Stomach (tissue), 9 donors: ENCODE measurements around the gene MAMLD1. TPM values are rescaled to one million over a fixed set of nuclear protein-coding genes. Genes with fewer than 3 reads are reported as not detected.
A peak's percentile ranks its signal among the peaks of the same experiment; 100 is the strongest.

Source experiments
- DNase-seq, 2 donors: peaks; one replicate each; pipeline versions ENCODE4 v3.0.0 to v3.0.0-alpha.2; 2013 to 2019
- H3K27ac ChIP-seq, 5 donors: fragments of 200-600 bp in 4 of 5; sonication (generic) in 4 of 5; one replicate each; pipeline ENCODE4 v1.5.1; 2013 to 2019; ENCODE audit warnings: mild to moderate bottlenecking in 1 of 5, moderate library complexity in 1 of 5
- H3K27me3 ChIP-seq, 3 donors: fragments of 200-600 bp; sonication (generic); one replicate each; pipeline ENCODE4 v1.5.1; 2017 to 2019; ENCODE audit warnings: mixed run types in 1 of 3
- H3K36me3 ChIP-seq, 4 donors: fragments of 200-600 bp; sonication (generic); 1 replicate in 3 of 4; 2 replicates in 1 of 4; pipeline ENCODE4 v1.5.1; 2016 to 2019
- H3K4me1 ChIP-seq, 4 donors: fragments of 200-600 bp; sonication (generic); one replicate each; pipeline ENCODE4 v1.5.1; 2016 to 2019
- H3K4me3 ChIP-seq, 4 donors: fragments of 200-600 bp; sonication (generic) in 3 of 4; one replicate each; pipeline ENCODE4 v1.5.1; 2016 to 2019; ENCODE audit warnings: mild to moderate bottlenecking in 1 of 4
- H3K9me3 ChIP-seq, 4 donors: fragments of 200-600 bp; sonication (generic); one replicate each; pipeline ENCODE4 v1.5.1; 2016 to 2019
- CTCF ChIP-seq, 7 experiments: fragments of 450-650 bp in 4 of 7; fragments of 200-600 bp in 3 of 7; sonication (generic) in 3 of 7; IDR thresholded peaks; one replicate each; pipeline ENCODE4 v1.5.1; 2016 to 2019; ENCODE audit warnings: antibody characterized with exemption in 7 of 7, control low read depth in 2 of 7, mild to moderate bottlenecking in 1 of 7
- EP300 ChIP-seq: sonication (generic); formaldehyde crosslinking; IDR thresholded peaks from one replicate; pipeline ENCODE4 v1.6.1; 2017; ENCODE audit warnings: antibody characterized with exemption
- POLR2A ChIP-seq, 4 donors: fragments of 450-650 bp; IDR thresholded peaks; one replicate each; pipeline ENCODE4 v1.6.1; 2016; ENCODE audit warnings: antibody characterized with exemption in 4 of 4, control low read depth in 2 of 4, mild to moderate bottlenecking in 1 of 4, moderate library complexity in 1 of 4
- POLR2AphosphoS5 ChIP-seq, 3 donors: sonication (generic); formaldehyde crosslinking; IDR thresholded peaks; one replicate each; pipeline ENCODE4 v1.6.1; 2016; ENCODE audit warnings: antibody characterized with exemption in 3 of 3
- WGBS, 5 donors: extraction: QIAGEN DNeasy Blood & Tissue Kit in 3 of 5; methylation state at CpG; one replicate each; pipeline versions ENCODE4 v1.1.5 to v1.1.7; 2013 to 2018; 5-methylcytosine and 5-hydroxymethylcytosine counted together
- intact Hi-C: fragments of 100-400 bp; cut with DNase I; formaldehyde crosslinking; loops from one replicate; pipeline ENCODE4 v1.15.1; 2023; ENCODE audit warnings: low total_unique reads
- polyA plus RNA-seq, 3 donors: library from polyadenylated mRNA; stranded (reverse); fragments of 200-250 nt; gene quantifications; one replicate each; pipeline ENCODE4 v1.2.3, GENCODE V29; 2013
- total RNA-seq, 5 donors: library from RNA; depleted of rRNA; stranded (reverse); fragments of >200 nt; gene quantifications; one replicate each; pipeline versions ENCODE4 v1.1.0 to v1.2.3, GENCODE V29; 2014 to 2016
- donor health status: healthy with polysubstance abuse.
- donor health status: Bipolar disorder and iron deficiency.
- donor health status: healthy.

The MAMLD1 gene
- total and polyA plus RNA-seq, 8 donors, result 0.73 to 6.4 (median 1.7) TPM; not detected in 1

DNA sequence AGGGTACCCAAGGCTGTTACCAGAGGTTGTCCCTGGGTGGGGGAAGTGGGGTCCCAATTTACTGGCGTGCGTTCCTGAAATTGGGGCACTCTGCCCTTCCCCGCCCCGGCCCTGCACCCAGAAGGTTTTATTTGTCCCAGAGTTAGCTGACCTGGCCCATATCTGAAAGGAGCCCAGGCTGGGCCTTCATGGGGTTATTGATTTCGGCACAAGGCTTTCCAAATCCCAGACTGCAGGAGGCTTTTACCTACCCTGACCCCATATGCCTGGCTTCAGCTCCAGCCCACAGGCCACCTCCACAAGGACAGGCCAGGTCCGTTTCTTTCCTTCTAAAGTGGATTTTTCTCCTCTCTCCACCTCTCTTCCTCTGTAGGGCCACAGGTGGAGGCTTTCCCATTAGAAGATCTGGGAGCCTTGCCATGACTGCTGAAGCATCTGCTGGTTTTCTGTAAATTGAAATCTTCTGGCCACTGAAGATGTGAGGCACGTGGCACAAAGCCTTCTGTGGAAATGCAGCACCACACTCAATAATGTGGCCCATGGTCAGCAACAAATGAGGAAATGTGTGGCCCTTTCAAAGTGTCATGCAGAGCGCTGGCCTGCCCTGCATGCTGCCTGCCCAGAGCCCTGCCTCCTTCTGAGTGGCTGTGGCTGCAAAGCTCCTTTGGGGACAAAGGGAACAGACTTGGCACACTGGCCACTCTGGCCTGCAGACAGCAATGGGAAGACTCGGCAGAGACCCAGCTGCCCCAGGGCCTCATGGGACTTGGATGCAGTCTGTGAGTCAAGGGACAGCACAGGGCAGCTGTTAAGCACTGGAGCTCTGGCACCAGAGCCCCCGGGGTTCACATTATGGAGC is 162.2 kb downstream of the MAMLD1 start:
- Histone ChIP-seq H3K27me3 (no peaks in the 10 kb centered on the region), H3K4me1 (no peaks in the 10 kb centered on the region), H3K27ac (no peak overlapping the region), H3K9me3 (no peaks in the 10 kb centered on the region), H3K4me3 (no peak overlapping the region), H3K36me3 (no peaks in the 10 kb centered on the region)
- DNase-seq, result peak in 1 of 2 donors; percentile 54
- WGBS, 5 donors, result 70 to 91% (median 74%) methylated on average over 7 to 10 of the region's 10 CpGs
- intact Hi-C loops, result no loop called here
- TF ChIP-seq CTCF (IDR thresholded peaks at IDR 0.05) (no peak), EP300 (no peak), POLR2AphosphoS5 (IDR thresholded peaks at IDR 0.05) (no peak), POLR2A (IDR thresholded peaks at IDR 0.05) (no peak)

DNA sequence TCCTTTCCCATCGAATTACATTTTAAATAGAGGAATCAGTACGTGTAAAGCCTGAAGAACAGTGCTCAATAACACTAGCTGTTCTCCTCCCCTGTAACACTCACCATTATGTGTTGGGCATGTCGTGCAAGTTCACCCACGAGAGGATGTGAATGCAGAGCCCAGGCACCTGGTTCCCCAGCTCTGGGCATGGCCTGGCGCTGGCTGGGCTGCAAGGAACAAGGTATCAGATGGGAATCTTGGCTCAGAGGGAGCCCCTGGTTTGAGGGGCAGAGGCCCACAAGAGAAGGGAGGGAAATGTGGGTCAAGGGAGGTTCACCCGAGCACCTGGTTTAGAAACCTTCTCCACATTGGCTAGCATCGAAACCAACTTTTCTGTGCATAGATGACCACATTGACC is 163.6 kb downstream of the MAMLD1 start:
- TF ChIP-seq CTCF (IDR thresholded peaks at IDR 0.05), result no peak
- no peak for TF ChIP-seq POLR2A (IDR thresholded peaks at IDR 0.05)
- TF ChIP-seq POLR2AphosphoS5 (IDR thresholded peaks at IDR 0.05), result no peak
- no peak for TF ChIP-seq EP300
- Histone ChIP-seq H3K27ac (no peak overlapping the region), H3K4me1 (no peaks in the 10 kb centered on the region), H3K27me3 (no peaks in the 10 kb centered on the region), H3K9me3 (no peaks in the 10 kb centered on the region), H3K4me3 (no peak overlapping the region), H3K36me3 (no peaks in the 10 kb centered on the region)
- 69 to 90% (median 82%) methylated on average over 7 of the region's 7 CpGs for WGBS, 5 donors
- intact Hi-C loops, result no loop called here
- no peak for DNase-seq

DNA sequence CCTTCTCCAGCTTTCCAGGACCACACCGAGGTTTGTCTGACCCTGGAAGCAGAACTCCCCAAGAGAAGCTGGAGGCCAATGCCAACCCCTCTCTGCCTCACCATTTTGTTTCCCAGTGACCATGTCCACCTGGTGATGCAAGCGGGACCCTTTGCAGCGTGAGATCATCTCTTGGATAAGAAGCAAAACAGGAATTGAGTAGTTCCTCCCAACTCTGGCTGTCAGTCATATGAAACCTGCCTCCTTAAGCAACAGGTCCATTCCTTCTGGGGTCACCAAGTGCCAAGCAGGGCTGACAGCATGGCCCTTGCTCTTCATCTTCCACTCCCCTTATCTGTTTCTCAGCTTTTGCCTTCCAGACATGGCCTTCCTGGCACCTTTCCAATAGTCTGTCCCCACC is 164.0 kb downstream of the MAMLD1 start:
- intact Hi-C loops, result no loop called here
- H3K36me3 ChIP-seq, result no peaks in the 10 kb centered on the region
- no peaks in the 10 kb centered on the region for H3K9me3 ChIP-seq
- WGBS, 5 donors, result 69 to 95% (median 88%) methylated on average over 2 to 3 of the region's 3 CpGs
- no peak overlapping the region for H3K4me3 ChIP-seq
- no peaks in the 10 kb centered on the region for H3K27me3 ChIP-seq
- no peak overlapping the region for H3K27ac ChIP-seq
- no peak for TF ChIP-seq POLR2A (IDR thresholded peaks at IDR 0.05)
- TF ChIP-seq EP300, result no peak
- TF ChIP-seq POLR2AphosphoS5 (IDR thresholded peaks at IDR 0.05), result no peak
- TF ChIP-seq CTCF (IDR thresholded peaks at IDR 0.05), result no peak
- H3K4me1 ChIP-seq, result no peaks in the 10 kb centered on the region
- DNase-seq, result no peak

GRCh38 chrX:150529587-150529986 is 166.5 kb downstream of the MAMLD1 start:
- no peaks in the 10 kb centered on the region for H3K27me3 ChIP-seq
- no peaks in the 10 kb centered on the region for H3K9me3 ChIP-seq
- no peaks in the 10 kb centered on the region for H3K36me3 ChIP-seq
- TF ChIP-seq EP300 (no peak), POLR2A (IDR thresholded peaks at IDR 0.05) (no peak), POLR2AphosphoS5 (IDR thresholded peaks at IDR 0.05) (no peak), CTCF (IDR thresholded peaks at IDR 0.05) (no peak)
- DNase-seq, result no peak
- 87 to 98% (median 91%) methylated on average over 3 of the region's 3 CpGs for whole genome bisulfite sequencing, 5 donors
- H3K4me1 ChIP-seq, result no peaks in the 10 kb centered on the region
- H3K4me3 ChIP-seq, result no peak overlapping the region
- H3K27ac ChIP-seq, result no peak overlapping the region
- intact Hi-C loops, result no loop called here
